Heart left ventricle (tissue), 16 donors: ENCODE results near the gene ELFN2. TPM values are rescaled to one million over a fixed set of nuclear protein-coding genes. Genes with fewer than 3 reads are reported as not detected.

Experiments
- ATAC-seq, 4 donors: fragments of 200-7000 bp; cut with Tn5 transposase; one replicate each; pipeline ENCODE4 v1.9.1; 2020 to 2022; ENCODE audit warnings: moderate library complexity in 4 of 4, mild to moderate bottlenecking in 3 of 4, moderate number of reproducible peaks in 1 of 4
- DNase-seq, 5 donors: peaks; one replicate each; pipeline ENCODE4 v3.0.0-alpha.2; 2020
- H3K27ac ChIP-seq, 12 donors: fragments of 200-600 bp; sonication (generic) in 4 of 12; one replicate each; pipeline versions ENCODE4 v1.5.0 to v1.8.0; 2016 to 2022; ENCODE audit warnings: mild to moderate bottlenecking in 2 of 12
- H3K27me3 ChIP-seq, 9 donors: fragments of 200-600 bp; sonication (generic) in 2 of 9; one replicate each; pipeline versions ENCODE4 v1.5.1 to v1.8.0; 2016 to 2022; ENCODE audit warnings: mild to moderate bottlenecking in 3 of 9
- H3K36me3 ChIP-seq, 9 donors: fragments of 200-600 bp; sonication (generic) in 2 of 9; one replicate each; pipeline versions ENCODE4 v1.5.0 to v1.8.0; 2018 to 2022; ENCODE audit warnings: mild to moderate bottlenecking in 2 of 9
- H3K4me1 ChIP-seq, 12 donors: fragments of 200-600 bp; sonication (generic) in 4 of 12; one replicate each; pipeline versions ENCODE4 v1.5.0 to v1.8.0; 2016 to 2022; ENCODE audit warnings: mild to moderate bottlenecking in 3 of 12
- H3K4me3 ChIP-seq, 12 donors: fragments of 200-600 bp; sonication (generic) in 4 of 12; one replicate each; pipeline versions ENCODE4 v1.5.0 to v1.8.0; 2017 to 2022; ENCODE audit warnings: mild to moderate bottlenecking in 9 of 12, moderate library complexity in 4 of 12
- H3K9me3 ChIP-seq, 12 donors: fragments of 200-600 bp; sonication (generic) in 4 of 12; one replicate each; pipeline versions ENCODE4 v1.5.0 to v1.8.0; 2016 to 2022; ENCODE audit warnings: mild to moderate bottlenecking in 1 of 12
- POLR2A ChIP-seq, 2 donors: fragments of 450-650 bp; IDR thresholded peaks; one replicate each; pipeline ENCODE4 v1.6.1; 2017; ENCODE audit warnings: antibody characterized with exemption in 2 of 2, mild to moderate bottlenecking in 2 of 2, moderate library complexity in 2 of 2
- WGBS, 4 donors: extraction: QIAGEN DNeasy Blood & Tissue Kit in 2 of 4; methylation state at CpG; one replicate each; pipeline versions ENCODE4 v1.1.5 to v1.1.7; 2013 to 2018; 5-methylcytosine and 5-hydroxymethylcytosine counted together
- intact Hi-C, 10 donors: fragments of 100-400 bp; cut with DNase I; formaldehyde crosslinking; loops; one replicate each; pipeline versions ENCODE4 v1.11.1 to v1.14.2; 2022
- polyA plus RNA-seq, 2 donors: library from polyadenylated mRNA; stranded (reverse); fragments of 200-250 nt; gene quantifications; one replicate each; pipeline ENCODE4 v1.2.3, GENCODE V29; 2013
- total RNA-seq, 9 donors: library from RNA; depleted of rRNA in 2 of 9; stranded (reverse); fragments of >200 nt in 2 of 9; fragmentation: NEBNext Ultra II Directional in 3 of 9; extraction: Animal tissue kit (Norgen Biotek cat#: 25700) in 3 of 9; gene quantifications; one replicate each; pipeline versions ENCODE4 v1.1.0 to v1.2.4, GENCODE V29; 2016 to 2023
- TF ChIP-seq, protein P1 (sequence below), 12 donors: fragments of 200-600 bp; sonication (generic) in 4 of 12; IDR thresholded peaks; one replicate each; pipeline versions ENCODE4 v1.5.0 to v1.8.0; 2018 to 2022; ENCODE audit warnings: antibody characterized with exemption in 12 of 12, mild to moderate bottlenecking in 5 of 12
- donor health status: ischemic (EF 13 %, LVEDD 7.1; RV severe dilation, severe dysfunction).
- donor health status: healthy with polysubstance abuse.
- donor health status: DM: no; HTN: yes; CAD: no.
- donor health status: DM: no; HTN: no; CAD: no.
- donor health status: ischemic (EF 25% LVEDD 6.9; RV normal size, moderate dysfunction).
- donor health status: ischemic (EF 25% LVEDD 5.7; RV mildly dilated, moderate dysfunction).
- donor health status: healthy.
- donor health status: DM: yes; HTN: yes; CAD: no.
- donor health status: ischemic (EF 35%, LVEDD 5.7; RV mildly dilated, moderate dysfunction).
- donor health status: nonischemic (EF 11% LVEDD 7.7; RV severe dilation, severe dysfunction).
- donor health status: DM: yes; HTN: yes; CAD: no.
- donor health status: PGD.
- donor health status: ischemic (EF 29% LVEDD 5.4; RV normal size, mild dysfunction).
- donor health status: nonischemic (EF 23%, LVEDD 6.1; RV moderate dilation, normal function).

The ELFN2 gene
- total and polyA plus RNA-seq, 11 donors = 0.01 to 0.72 (median 0.05) TPM; not detected in 4

GRCh38 chr22:37459206-37459605 is 31.9 kb upstream of the ELFN2 start:
- Histone ChIP-seq H3K27me3 (peaks cover 0 to 53% (median 9%) of the 10 kb centered on the region in 9 donors), H3K36me3 (no peaks in the 10 kb centered on the region), H3K4me1 (no peaks in the 10 kb centered on the region), H3K27ac (no peak overlapping the region), H3K4me3 (no peak overlapping the region), H3K9me3 (no peaks in the 10 kb centered on the region)
- intact Hi-C loops = loop anchor here in 3 of 10 donors (5.0 kb wide), 2 partner anchors 142 to 192 kb away; no protein-coding TSS in a partner anchor
- no peak for DNase-seq
- TF ChIP-seq, protein P1, sequence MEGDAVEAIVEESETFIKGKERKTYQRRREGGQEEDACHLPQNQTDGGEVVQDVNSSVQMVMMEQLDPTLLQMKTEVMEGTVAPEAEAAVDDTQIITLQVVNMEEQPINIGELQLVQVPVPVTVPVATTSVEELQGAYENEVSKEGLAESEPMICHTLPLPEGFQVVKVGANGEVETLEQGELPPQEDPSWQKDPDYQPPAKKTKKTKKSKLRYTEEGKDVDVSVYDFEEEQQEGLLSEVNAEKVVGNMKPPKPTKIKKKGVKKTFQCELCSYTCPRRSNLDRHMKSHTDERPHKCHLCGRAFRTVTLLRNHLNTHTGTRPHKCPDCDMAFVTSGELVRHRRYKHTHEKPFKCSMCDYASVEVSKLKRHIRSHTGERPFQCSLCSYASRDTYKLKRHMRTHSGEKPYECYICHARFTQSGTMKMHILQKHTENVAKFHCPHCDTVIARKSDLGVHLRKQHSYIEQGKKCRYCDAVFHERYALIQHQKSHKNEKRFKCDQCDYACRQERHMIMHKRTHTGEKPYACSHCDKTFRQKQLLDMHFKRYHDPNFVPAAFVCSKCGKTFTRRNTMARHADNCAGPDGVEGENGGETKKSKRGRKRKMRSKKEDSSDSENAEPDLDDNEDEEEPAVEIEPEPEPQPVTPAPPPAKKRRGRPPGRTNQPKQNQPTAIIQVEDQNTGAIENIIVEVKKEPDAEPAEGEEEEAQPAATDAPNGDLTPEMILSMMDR (IDR thresholded peaks at IDR 0.05) = no peak
- TF ChIP-seq POLR2A (IDR thresholded peaks at IDR 0.05) = no peak
- WGBS, 4 donors = 63 to 74% (median 68%) methylated on average over 9 of the region's 9 CpGs
- ATAC-seq = no peak

DNA sequence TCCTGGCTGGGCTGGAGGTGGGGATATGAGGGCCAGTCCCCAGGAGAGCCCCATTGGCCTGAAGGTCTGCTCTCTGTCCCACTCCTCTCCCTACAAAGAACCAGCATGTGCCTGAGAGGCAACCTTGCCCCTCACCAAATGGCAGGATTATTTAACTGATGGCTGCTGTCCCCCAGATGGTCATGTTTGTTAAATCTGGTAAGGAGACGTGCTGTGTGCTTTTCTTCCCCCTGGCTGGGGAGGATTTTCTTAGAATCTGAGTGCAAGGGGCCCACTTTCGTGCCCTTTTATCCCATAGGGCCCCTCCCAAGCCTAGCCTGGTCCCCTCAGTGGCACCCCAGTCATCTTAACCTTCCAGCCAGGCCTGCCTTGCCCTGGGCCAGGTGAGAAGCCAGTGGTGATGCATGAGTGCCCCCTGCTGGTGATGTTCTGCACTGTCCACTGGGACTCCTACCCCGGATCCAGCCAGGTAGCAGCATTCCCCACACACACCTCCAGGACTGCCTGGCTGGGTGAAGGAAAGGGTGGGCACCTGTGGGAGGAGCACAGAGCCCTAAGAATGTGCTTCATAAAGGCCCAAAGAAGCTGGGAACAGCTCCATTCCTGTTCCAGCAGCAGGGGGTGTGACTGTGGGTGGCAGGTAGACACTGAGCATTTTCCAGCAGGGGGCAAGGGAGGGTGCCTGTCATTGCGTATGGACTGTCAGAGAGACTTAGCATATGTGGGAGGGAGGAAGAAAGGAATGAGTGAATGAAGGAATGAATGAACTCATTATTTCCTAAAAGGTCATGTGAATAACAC is 30.0 kb upstream of the ELFN2 start:
- Histone ChIP-seq H3K27ac (no peak overlapping the region), H3K27me3 (peaks cover 0 to 58% (median 9%) of the 10 kb centered on the region in 9 donors), H3K36me3 (no peaks in the 10 kb centered on the region), H3K9me3 (no peaks in the 10 kb centered on the region), H3K4me1 (no peaks in the 10 kb centered on the region), H3K4me3 (no peak overlapping the region)
- DNase-seq (peak; percentile 56 to 79 (median 64)), ATAC-seq (peak; percentile 51 to 88 (median 82))
- no peak for TF ChIP-seq POLR2A (IDR thresholded peaks at IDR 0.05)
- TF ChIP-seq, protein P1 (IDR thresholded peaks at IDR 0.05) = peak; percentile 64 to 93 (median 80)
- WGBS, 4 donors = 38 to 62% (median 43%) methylated on average over 3 to 4 of the region's 4 CpGs
- intact Hi-C loops = loop anchor here in 8 of 10 donors (1.0 to 5.0 kb wide), 6 partner anchors 140 to 192 kb away; no protein-coding TSS in a partner anchor

GRCh38 chr22:37456346-37456745 is 29.1 kb upstream of the ELFN2 start:
- ATAC-seq = no peak
- WGBS, 4 donors = 71 to 76% (median 73%) methylated on average over 17 of the region's 17 CpGs
- no peak for TF ChIP-seq POLR2A (IDR thresholded peaks at IDR 0.05)
- TF ChIP-seq, protein P1 (IDR thresholded peaks at IDR 0.05) = no peak

DNA sequence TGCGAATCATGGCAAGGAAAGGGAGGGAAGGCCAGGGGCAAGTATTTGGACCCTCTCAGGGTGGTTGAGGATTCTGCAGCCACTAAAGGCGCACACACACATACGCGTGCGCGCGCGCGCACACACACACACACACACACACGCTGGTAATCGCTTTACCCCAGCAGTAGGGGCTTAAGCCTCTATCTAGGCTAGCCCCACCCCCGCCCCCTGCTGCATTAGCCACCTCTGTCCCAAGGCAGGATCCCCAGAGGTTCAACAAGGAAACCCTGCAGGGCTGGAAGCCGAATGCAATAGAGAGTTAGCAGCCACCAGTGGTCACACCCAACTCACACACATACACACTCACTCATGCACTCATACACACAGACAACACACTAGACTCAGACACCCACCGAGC is 28.6 kb upstream of the ELFN2 start:
- intact Hi-C loops = loop anchor here in 9 of 10 donors (1.0 to 5.0 kb wide), 6 partner anchors 139 to 191 kb away; no protein-coding TSS in a partner anchor
- Histone ChIP-seq H3K27me3 (peaks cover 0 to 59% (median 10%) of the 10 kb centered on the region in 9 donors), H3K4me3 (no peak overlapping the region), H3K4me1 (no peaks in the 10 kb centered on the region), H3K27ac (no peak overlapping the region), H3K9me3 (peaks cover 0 to 9% (median 0%) of the 10 kb centered on the region in 12 donors), H3K36me3 (no peaks in the 10 kb centered on the region)
- TF ChIP-seq POLR2A (IDR thresholded peaks at IDR 0.05) = no peak
- TF ChIP-seq, protein P1 (IDR thresholded peaks at IDR 0.05) = no peak
- ATAC-seq (peak in 1 of 4 donors; percentile 21), DNase-seq (no peak)
- 66 to 86% (median 70%) methylated on average over 11 to 14 of the region's 14 CpGs for WGBS, 4 donors

More at GRCh38 chr22:37456346-37456745, 29.1 kb upstream of the ELFN2 start:
- Histone ChIP-seq H3K9me3 (peaks cover 0 to 4% (median 0%) of the 10 kb centered on the region in 12 donors), H3K27me3 (peaks cover 0 to 58% (median 9%) of the 10 kb centered on the region in 9 donors), H3K4me3 (no peak overlapping the region), H3K36me3 (no peaks in the 10 kb centered on the region), H3K27ac (no peak overlapping the region), H3K4me1 (no peaks in the 10 kb centered on the region)
- DNase-seq = no peak
- intact Hi-C loops = loop anchor here in 9 of 10 donors (1.0 to 5.0 kb wide), 6 partner anchors 139 to 192 kb away; no protein-coding TSS in a partner anchor
